IPS-15b (cell line): ENCODE measurements around the gene ATF6B.
A peak's percentile ranks its signal among the peaks of the same experiment; 100 is the strongest.
"Not testable (repeated sequence)": the region's sequence is repeated elsewhere in the genome, so short reads cannot be mapped to it uniquely, and the experiment has no call there.

Source experiments
- H3K27me3 ChIP-seq: one replicate; pipeline ENCODE4 v1.6.1; 2013; ENCODE audit warnings: low read length; ENCODE audit not compliant: control insufficient read depth, insufficient read depth
- H3K36me3 ChIP-seq: one replicate; pipeline ENCODE4 v1.6.1; 2013; ENCODE audit warnings: low read length; ENCODE audit not compliant: control insufficient read depth, insufficient read depth
- H3K4me1 ChIP-seq: one replicate; pipeline ENCODE4 v1.6.1; 2013; ENCODE audit warnings: mild to moderate bottlenecking, low read length; ENCODE audit not compliant: control insufficient read depth, insufficient read depth
- H3K4me3 ChIP-seq: one replicate; pipeline ENCODE4 v1.5.1; 2013; ENCODE audit warnings: low read depth, low read length
- H3K9ac ChIP-seq: one replicate; pipeline ENCODE4 v1.6.1; 2013; ENCODE audit warnings: low read depth, mild to moderate bottlenecking, low read length
- H3K9me3 ChIP-seq: one replicate; pipeline ENCODE4 v1.6.1; 2013; ENCODE audit warnings: mild to moderate bottlenecking, low read length; ENCODE audit not compliant: control insufficient read depth, insufficient read depth

The ATF6B gene

DNA sequence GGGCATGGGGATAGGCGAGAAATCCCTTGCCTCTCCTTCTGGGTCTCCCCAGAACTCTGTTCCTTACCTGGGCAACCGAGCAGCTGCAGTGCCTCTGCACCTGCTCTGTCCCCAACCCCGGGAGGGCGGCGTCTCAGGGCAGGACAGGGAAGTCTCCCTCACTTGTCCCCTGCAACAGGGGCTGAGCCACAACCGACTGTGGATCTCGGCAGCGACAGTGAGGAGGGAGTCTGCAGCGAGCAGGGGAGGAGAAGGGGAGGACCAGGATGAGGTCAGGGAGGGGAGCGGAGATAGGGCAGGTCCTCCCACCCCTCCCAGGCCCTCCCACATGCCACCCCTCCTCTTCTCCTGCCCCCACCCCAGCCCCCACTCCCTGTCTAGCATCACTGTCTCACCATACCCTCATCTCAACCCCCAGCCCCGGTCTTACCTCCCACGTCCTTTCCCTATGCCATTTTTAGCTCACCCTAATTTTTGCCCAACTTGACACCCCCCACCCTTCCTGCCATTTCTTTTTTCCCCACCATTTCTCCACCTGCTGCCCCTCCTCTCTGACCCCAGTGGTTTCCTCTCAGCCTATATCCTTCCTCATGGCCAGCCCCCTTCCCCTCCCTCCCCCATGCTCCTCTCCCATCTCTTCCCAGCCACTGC is 18.8 kb downstream of the ATF6B start, which contains the start of gene TNXB:
TSS of gene TNXB (minus strand) at position 225 of the 651 bp plus-strand sequence. CDS start 11,140 bp downstream, outside the sequence.
- H3K36me3 ChIP-seq: no peaks in the 10 kb centered on the region
- H3K9me3 ChIP-seq: no peaks in the 10 kb centered on the region
- peaks cover 17% of the 10 kb centered on the region for H3K27me3 ChIP-seq
- peaks cover 10% of the 10 kb centered on the region for H3K4me1 ChIP-seq
- peak within 1 kb of the TSS; percentile 70 for H3K9ac ChIP-seq
- H3K4me3 ChIP-seq: peak within 1 kb of the TSS; percentile 32

DNA sequence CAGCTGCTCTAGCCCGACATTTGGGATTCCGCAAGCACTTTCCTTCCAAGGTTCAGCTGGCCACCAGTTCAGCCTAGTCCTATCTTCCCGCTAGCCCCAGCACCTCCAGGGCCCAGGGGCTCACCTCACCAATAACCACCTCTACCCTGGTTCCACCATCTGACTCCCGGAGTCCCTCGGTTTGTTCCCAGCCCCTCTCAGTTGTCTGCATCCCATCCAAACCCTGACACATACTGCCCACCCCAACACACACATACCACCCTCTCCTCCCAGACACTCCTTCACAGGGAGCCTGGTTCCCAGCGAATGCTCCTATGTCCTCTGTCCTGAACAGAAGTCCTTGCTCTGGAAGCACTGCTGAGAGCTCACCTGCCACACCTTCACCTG is 19.3 kb downstream of the ATF6B start:
- Histone ChIP-seq H3K27me3 (peaks cover 17% of the 10 kb centered on the region), H3K36me3 (no peaks in the 10 kb centered on the region), H3K9ac (peak overlapping the region; percentile 70), H3K9me3 (no peaks in the 10 kb centered on the region), H3K4me3 (peak overlapping the region; percentile 32), H3K4me1 (peaks cover 10% of the 10 kb centered on the region)

DNA sequence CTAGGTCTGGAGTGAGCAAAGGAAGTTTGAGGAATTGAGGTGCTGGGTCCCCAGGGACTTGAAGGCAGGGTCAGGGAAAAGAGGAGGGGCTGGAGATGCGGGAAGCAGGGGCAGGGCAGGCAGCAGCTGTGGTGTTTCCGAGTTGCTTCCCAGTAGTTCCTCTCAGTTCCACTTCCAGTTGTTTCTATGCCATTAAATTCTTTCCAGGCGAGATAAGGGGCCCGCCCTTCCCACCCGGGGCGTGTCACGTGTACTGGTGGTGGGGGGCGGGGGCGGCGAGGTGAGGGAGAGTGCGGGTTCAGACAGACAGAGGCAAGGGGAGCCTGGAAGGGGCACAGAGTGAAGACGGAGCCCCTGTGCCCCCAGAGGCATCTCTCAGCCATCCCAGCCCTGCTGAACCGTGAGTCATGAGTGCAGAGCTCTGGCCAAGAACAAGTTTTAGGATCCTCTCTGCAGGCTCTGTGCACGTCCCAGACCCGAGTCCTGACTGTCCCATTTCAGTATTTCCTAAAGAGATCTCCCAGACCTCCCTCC is 19.9 kb downstream of the ATF6B start:
- H3K27me3 ChIP-seq: peaks cover 17% of the 10 kb centered on the region
- H3K4me1 ChIP-seq: peaks cover 10% of the 10 kb centered on the region
- H3K9ac ChIP-seq: peak overlapping the region; percentile 70
- H3K4me3 ChIP-seq: peak overlapping the region; percentile 32
- no peaks in the 10 kb centered on the region for H3K36me3 ChIP-seq
- no peaks in the 10 kb centered on the region for H3K9me3 ChIP-seq

- no peak overlapping the region for H3K4me3 ChIP-seq
- no peak overlapping the region for H3K9ac ChIP-seq
- H3K9me3 ChIP-seq: no peaks in the 10 kb centered on the region
Measured at GRCh38 chr6:32107406-32107805, 20.6 kb downstream of the ATF6B start.

DNA sequence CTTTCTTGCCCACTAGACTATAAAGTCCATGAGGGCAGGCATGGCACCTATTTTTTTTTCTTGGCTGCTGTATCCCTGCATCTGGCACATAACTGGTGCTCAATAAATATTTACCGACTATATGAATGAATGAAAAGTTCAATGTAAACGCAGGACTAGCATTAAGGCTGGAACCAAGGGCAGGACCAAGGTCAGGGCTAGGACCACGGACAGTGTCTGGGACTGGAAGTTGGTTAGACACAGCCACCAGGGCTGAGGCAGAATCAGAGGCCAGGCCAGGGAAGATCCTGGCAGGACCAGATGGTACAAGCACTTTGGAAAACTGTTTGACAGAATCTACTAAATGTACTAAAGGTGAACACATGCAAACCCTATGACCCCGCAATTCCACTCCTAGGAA is 22.6 kb downstream of the ATF6B start:
- Histone ChIP-seq H3K9ac (no peak overlapping the region), H3K4me1 (peaks cover 10% of the 10 kb centered on the region), H3K27me3 (peaks cover 17% of the 10 kb centered on the region), H3K9me3 (no peaks in the 10 kb centered on the region), H3K4me3 (no peak overlapping the region), H3K36me3 (no peaks in the 10 kb centered on the region)

More at GRCh38 chr6:32107406-32107805, 20.6 kb downstream of the ATF6B start:
- Histone ChIP-seq H3K4me1 (peaks cover 10% of the 10 kb centered on the region), H3K36me3 (no peaks in the 10 kb centered on the region), H3K27me3 (peaks cover 17% of the 10 kb centered on the region)

DNA sequence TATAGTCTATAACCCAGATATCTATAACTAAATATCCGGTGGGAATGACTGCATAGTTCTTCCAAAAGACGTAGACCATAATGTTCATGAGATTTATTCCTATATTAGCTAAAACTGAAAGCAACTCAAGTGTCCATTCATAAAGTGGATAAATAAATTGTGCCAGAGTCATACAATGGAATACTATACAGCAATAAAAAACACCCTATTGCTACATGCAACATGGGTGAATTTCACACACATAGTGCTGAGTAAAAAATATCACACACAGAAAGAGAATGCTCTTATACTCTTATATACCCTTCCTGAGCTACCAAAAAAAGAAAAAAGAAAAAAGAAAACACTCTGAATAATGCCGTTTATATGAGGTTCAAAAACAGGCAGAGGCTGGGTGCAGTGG is 25.8 kb downstream of the ATF6B start:
- Histone ChIP-seq H3K27me3 (no peaks in the 10 kb centered on the region), H3K9ac (no peak overlapping the region), H3K9me3 (no peaks in the 10 kb centered on the region), H3K4me3 (no peak overlapping the region), H3K36me3 (no peaks in the 10 kb centered on the region), H3K4me1 (no peaks in the 10 kb centered on the region)

DNA sequence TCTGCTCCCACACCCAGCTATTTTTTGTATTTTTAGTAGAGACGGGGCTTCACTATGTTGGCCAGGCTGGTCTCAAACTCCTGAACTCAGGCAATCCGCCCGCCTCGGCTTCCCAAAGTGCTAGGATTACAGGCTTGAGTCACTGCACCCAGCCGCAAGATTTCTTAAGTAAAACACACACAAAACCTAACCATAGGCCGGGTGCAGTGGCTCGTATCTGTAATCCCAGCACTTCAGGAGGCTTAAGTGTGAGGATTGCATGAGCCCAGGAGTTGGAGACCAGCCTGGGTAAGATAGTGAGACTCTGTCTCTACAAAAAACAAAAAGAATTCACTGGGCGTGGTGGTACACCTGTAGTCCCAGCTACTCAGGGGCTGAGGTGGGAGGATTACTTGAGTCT is 27.8 kb downstream of the ATF6B start:
- H3K27me3 ChIP-seq, H3K36me3 ChIP-seq, H3K9ac ChIP-seq, H3K9me3 ChIP-seq, H3K4me1 ChIP-seq, H3K4me3 ChIP-seq: not testable (repeated sequence)

DNA sequence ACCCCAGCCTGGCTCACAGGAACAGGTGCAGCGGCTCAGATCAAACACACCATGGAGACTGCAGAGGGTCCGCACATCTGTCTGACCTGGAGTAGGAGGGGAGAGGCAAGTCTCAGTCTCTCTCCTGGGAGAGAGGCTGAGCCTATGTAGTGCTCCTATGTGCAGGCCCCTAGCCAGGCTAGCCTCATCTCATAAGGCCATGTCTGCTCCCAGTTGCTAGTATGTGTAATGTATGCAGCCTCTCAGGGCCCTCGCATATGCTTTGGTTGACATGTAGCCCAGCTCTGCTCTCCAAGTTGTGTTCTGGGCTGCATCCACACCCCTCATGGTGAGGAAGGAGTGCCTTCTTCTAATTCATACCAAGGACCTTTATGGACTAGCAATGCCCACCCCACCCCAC is 30.7 kb downstream of the ATF6B start:
- H3K9me3 ChIP-seq: no peaks in the 10 kb centered on the region
- H3K36me3 ChIP-seq: no peaks in the 10 kb centered on the region
- no peak overlapping the region for H3K9ac ChIP-seq
- no peak overlapping the region for H3K4me3 ChIP-seq
- H3K4me1 ChIP-seq: no peaks in the 10 kb centered on the region
- no peaks in the 10 kb centered on the region for H3K27me3 ChIP-seq

DNA sequence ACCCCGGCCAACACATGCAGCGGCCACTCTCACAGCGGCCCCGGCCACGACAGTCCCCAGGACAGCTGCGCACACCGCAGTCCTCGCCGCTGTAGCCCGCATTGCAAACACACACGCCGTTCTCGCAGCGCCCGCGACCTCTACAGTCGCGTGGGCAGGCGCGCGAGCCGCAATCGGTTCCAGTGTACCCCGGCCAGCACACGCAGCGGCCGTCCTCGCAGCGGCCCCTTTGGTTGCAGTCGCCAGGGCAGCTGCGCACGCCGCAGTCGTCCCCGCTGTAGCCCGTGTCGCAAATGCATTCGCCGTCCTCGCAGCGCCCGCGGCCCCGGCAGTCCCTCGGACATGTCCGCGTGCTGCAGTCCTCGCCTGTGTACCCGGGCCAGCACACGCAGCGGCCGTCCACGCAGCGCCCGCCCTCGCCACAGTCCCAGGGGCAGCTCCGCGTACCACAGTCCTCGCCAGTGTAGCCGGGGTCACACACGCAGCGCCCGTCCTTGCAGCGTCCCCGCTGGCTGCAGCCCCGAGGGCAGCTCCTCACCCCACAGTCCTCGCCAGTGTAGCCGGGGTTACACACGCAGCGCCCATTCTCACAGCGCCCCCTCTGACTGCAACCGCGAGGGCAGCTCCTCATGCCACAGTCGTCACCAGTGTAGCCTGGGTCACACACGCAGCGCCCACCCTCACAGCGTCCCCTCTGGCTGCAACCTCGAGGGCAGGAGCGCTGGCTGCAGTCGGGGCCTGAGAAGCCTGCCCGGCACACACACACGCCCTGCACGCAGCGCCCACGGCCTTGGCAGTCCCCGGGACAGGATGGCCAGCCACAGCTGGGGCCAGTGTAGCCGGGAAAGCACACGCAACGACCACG is 31.4 kb downstream of the ATF6B start:
- Histone ChIP-seq H3K9me3 (no peaks in the 10 kb centered on the region), H3K36me3 (no peaks in the 10 kb centered on the region), H3K4me3 (no peak overlapping the region), H3K4me1 (no peaks in the 10 kb centered on the region), H3K9ac (no peak overlapping the region), H3K27me3 (no peaks in the 10 kb centered on the region)

- H3K9ac ChIP-seq: no peak overlapping the region
- no peaks in the 10 kb centered on the region for H3K36me3 ChIP-seq
- H3K9me3 ChIP-seq: no peaks in the 10 kb centered on the region
- no peak overlapping the region for H3K4me3 ChIP-seq
- H3K27me3 ChIP-seq: no peaks in the 10 kb centered on the region
- no peaks in the 10 kb centered on the region for H3K4me1 ChIP-seq
Measured at GRCh38 chr6:32096087-32096393, 32.0 kb downstream of the ATF6B start.

DNA sequence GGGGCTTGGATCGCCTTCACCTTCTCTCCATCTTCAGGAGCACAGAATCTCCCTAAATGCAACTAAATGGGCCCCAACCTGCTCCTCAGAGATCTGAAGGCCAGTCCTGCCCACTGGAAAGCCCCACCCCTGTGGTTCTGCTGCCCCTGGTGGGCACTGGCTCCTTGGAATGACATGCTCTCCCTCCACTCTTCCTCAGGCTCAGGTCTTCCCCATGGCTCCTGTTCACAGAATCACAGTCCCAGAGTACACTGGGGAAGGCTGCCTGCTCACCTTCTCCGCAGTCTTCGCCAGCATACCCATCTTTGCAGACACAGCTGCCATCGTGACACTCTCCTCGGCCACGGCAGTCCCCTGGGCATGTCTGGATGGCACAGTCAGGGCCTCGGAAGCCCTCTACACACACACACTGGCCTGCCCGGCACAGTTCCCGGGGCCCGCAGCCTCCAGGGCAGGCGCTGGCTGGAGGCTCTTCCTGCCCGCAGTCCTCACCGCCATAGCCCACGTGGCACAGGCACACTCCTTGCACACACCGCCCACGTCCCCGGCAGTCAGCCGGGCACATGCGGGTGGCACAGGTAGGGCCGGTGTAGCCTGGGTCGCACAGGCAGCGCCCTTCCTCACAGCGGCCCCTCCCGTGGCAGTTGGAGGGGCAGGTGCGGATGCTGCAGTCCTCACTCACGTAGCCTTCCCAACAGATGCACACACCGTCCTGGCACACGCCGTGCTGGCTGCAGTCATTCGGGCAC is 32.5 kb downstream of the ATF6B start:
- H3K27me3 ChIP-seq: no peaks in the 10 kb centered on the region
- H3K36me3 ChIP-seq: no peaks in the 10 kb centered on the region
- no peak overlapping the region for H3K4me3 ChIP-seq
- H3K9me3 ChIP-seq: no peaks in the 10 kb centered on the region
- no peaks in the 10 kb centered on the region for H3K4me1 ChIP-seq
- H3K9ac ChIP-seq: no peak overlapping the region
